ENCODE data around the gene TMEM43.

GRCh38 chr3:14143271-14144225 is 18.7 kb downstream of the TMEM43 start:
- no peak for TF ChIP-seq JUNB (CRISPR knock-in tag; IDR thresholded peaks at IDR 0.05; ENCODE audit: borderline replicate concordance)
- no peak for TF ChIP-seq MTF1 (CRISPR knock-in tag; IDR thresholded peaks at IDR 0.05)
